Calu3 (cell line): ENCODE results near the gene PSMD6. TPM values are rescaled to one million over a fixed set of nuclear protein-coding genes. Genes with fewer than 3 reads are reported as not detected.
A peak's percentile ranks its signal among the peaks of the same experiment; 100 is the strongest.

Source experiments
- BruUV-seq: library from RNA; stranded (reverse); fragments of 400-500 nt; replicated peaks from 2 replicates; lab custom pipeline; 2021; lab: Mats Ljungman, UMichigan
- CTCF ChIA-PET: fragments of 300-600 bp; sonication (Branson Sonifier 250); formaldehyde crosslinking; loops from one replicate; lab custom pipeline; 2022; ENCODE audit warnings: antibody characterized with exemption; lab: Charles Lee
- DNase-seq: peaks from one replicate; pipeline ENCODE4 v3.0.0; 2022
- H3K27ac Mint-ChIP-seq: one replicate; pipeline ENCODE4 v1.8.0; 2022; ENCODE audit warnings: mixed read lengths; ENCODE audit not compliant: unreplicated experiment
- H3K27me3 Mint-ChIP-seq: one replicate; pipeline ENCODE4 v1.8.0; 2022; ENCODE audit warnings: mixed read lengths; ENCODE audit not compliant: unreplicated experiment
- H3K36me3 Mint-ChIP-seq: one replicate; pipeline ENCODE4 v1.8.0; 2022; ENCODE audit warnings: mild to moderate bottlenecking, moderate library complexity, mixed read lengths; ENCODE audit not compliant: insufficient read depth, unreplicated experiment
- H3K4me1 Mint-ChIP-seq: one replicate; pipeline ENCODE4 v1.8.0; 2022; ENCODE audit warnings: mild to moderate bottlenecking, low read depth, mixed read lengths; ENCODE audit not compliant: unreplicated experiment
- H3K4me3 Mint-ChIP-seq: one replicate; pipeline ENCODE4 v1.8.0; 2022; ENCODE audit warnings: mild to moderate bottlenecking, low read depth, moderate library complexity, mixed read lengths; ENCODE audit not compliant: unreplicated experiment
- H3K9me3 Mint-ChIP-seq: one replicate; pipeline ENCODE4 v1.8.0; 2022; ENCODE audit warnings: low read depth, mixed read lengths; ENCODE audit not compliant: unreplicated experiment
- CTCF ChIP-seq: fragments of 200-600 bp; IDR thresholded peaks from one replicate; pipeline ENCODE4 v1.8.0; 2022; ENCODE audit warnings: antibody characterized with exemption; ENCODE audit not compliant: unreplicated experiment
- intact Hi-C: fragments of 100-400 bp; cut with micrococcal nuclease; formaldehyde crosslinking; loops from one replicate; pipeline ENCODE4 v1.10.0; 2022; ENCODE audit not compliant: unreplicated experiment
- total RNA-seq: library from RNA; stranded (reverse); gene quantifications from 2 replicates; pipeline ENCODE4 v1.2.3, GENCODE V29; 2022

Gene PSMD6
- total RNA-seq, 1 experiment from 2014 or later = 73.3 TPM

DNA sequence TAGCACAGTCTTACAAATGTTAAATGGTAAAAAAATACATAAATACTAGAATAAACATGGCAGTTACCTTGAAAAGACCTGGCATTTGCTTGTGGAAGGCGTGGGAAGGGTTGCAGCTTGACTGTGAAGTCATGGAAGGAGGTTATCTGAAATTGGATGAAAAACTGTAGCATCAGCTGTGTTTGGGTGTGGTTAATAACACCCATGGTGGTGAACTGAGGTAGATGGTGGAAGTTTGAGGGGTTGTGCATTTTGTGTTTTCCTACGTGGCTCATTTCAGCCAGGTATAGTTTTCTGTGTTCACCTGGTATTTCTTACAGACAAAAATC is 46.5 kb downstream of the PSMD6 start:
- BruUV-seq = no TSS peak
- DNase-seq = no peak
- TF ChIP-seq CTCF = no peak
- H3K9me3 Mint-ChIP-seq = no peaks in the 10 kb centered on the region
- peaks cover 31% of the 10 kb centered on the region for H3K4me1 Mint-ChIP-seq
- peaks cover 6% of the 10 kb centered on the region for H3K36me3 Mint-ChIP-seq
- H3K27me3 Mint-ChIP-seq = no peaks in the 10 kb centered on the region
- CTCF ChIA-PET = interaction anchor here (1.3 kb wide), 1 partner anchor 8 kb away, joined by 3 read pairs; no protein-coding TSS in a partner anchor
- H3K4me3 Mint-ChIP-seq = no peak overlapping the region
- peak overlapping the region; percentile 23 for H3K27ac Mint-ChIP-seq
- intact Hi-C loops = no loop called here

DNA sequence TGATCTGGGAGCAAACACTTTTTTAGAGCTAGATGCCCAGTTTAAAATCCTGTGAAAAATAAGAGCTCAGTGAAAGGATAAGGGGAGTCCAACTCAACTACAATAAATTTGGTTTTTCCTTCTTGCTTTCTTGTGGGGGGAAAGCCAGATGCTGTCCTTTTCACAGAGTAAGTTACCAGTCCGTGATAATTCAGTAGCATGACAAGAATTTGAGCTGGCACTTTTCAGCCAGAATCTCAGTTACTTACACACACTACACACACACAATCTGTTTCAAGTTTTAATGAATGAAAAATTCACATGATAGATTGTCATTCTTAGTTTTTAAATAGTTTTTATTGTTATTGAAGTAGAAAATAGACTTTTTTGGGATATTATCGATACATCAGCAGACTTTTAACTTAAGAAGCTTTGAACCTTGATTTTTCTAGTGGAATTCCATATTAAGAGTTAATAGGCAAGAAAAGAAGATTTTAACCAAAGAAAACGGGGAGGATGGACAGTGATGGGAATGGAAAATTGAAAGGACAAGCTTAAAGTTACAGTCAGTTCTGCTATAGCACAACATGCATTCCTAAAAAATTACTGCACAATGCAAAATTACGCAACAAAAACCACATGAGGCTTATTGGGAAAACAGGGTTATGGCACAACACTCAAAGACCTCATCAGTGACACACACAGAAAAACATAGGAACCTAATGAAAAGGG is 47.0 kb downstream of the PSMD6 start:
- DNase-seq = no peak
- no TSS peak for BruUV-seq
- no peak overlapping the region for H3K4me3 Mint-ChIP-seq
- H3K9me3 Mint-ChIP-seq = no peaks in the 10 kb centered on the region
- TF ChIP-seq CTCF = no peak
- intact Hi-C loops = no loop called here
- no peaks in the 10 kb centered on the region for H3K27me3 Mint-ChIP-seq
- peaks cover 31% of the 10 kb centered on the region for H3K4me1 Mint-ChIP-seq
- H3K36me3 Mint-ChIP-seq = peaks cover 5% of the 10 kb centered on the region
- CTCF ChIA-PET = interaction anchor here (1.3 kb wide), 1 partner anchor 9 kb away, joined by 3 read pairs; no protein-coding TSS in a partner anchor
- peak overlapping the region; percentile 23 for H3K27ac Mint-ChIP-seq

- no peak for DNase-seq
- intact Hi-C loops = no loop called here
- no peaks in the 10 kb centered on the region for H3K9me3 Mint-ChIP-seq
- no peak overlapping the region for H3K4me3 Mint-ChIP-seq
- BruUV-seq = no TSS peak
- H3K27ac Mint-ChIP-seq = no peak overlapping the region
- H3K36me3 Mint-ChIP-seq = peaks cover 5% of the 10 kb centered on the region
- H3K4me1 Mint-ChIP-seq = peaks cover 31% of the 10 kb centered on the region
- no peak for TF ChIP-seq CTCF
- CTCF ChIA-PET = no interaction called here
- H3K27me3 Mint-ChIP-seq = no peaks in the 10 kb centered on the region
These were observed 47.6 kb downstream of the PSMD6 start for GRCh38 chr3:63975723-63976122.

DNA sequence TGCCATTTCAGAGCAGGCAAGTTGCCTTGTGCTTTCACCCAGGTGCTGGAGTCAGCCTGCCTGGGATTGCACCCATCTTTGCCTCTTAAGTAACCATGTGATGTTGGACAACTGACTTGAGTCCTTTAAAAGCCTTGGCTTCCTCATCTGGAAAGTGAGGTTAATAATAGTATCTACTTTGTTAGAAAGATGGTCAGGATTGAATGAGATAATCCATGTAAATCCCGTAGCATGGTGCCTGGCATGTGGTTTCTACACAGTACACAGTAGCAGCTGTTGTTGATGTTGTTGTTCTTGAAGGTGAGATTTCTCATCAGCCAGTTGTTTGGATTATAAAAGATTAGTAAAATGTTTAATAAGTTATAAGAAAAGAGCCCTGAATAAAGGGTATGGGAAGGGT is 48.8 kb downstream of the PSMD6 start:
- DNase-seq = no peak
- H3K36me3 Mint-ChIP-seq = peaks cover 5% of the 10 kb centered on the region
- H3K9me3 Mint-ChIP-seq = no peaks in the 10 kb centered on the region
- no peak overlapping the region for H3K27ac Mint-ChIP-seq
- H3K4me1 Mint-ChIP-seq = peaks cover 35% of the 10 kb centered on the region
- H3K4me3 Mint-ChIP-seq = no peak overlapping the region
- CTCF ChIA-PET = no interaction called here
- TF ChIP-seq CTCF = no peak
- intact Hi-C loops = no loop called here
- H3K27me3 Mint-ChIP-seq = no peaks in the 10 kb centered on the region
- BruUV-seq = no TSS peak
